HG03439 (cell line): ENCODE results near the gene VAMP1.
"Not testable (repeated sequence)": the region's sequence is repeated elsewhere in the genome, so short reads cannot be mapped to it uniquely, and the experiment has no call there.

Experiments
- ATAC-seq: cut with Tn5 transposase; IDR thresholded peaks from one replicate; pipeline ENCODE4 v1.9.1; 2021; ENCODE audit warnings: mild to moderate bottlenecking, moderate library complexity; ENCODE audit not compliant: unreplicated experiment

The VAMP1 gene

DNA sequence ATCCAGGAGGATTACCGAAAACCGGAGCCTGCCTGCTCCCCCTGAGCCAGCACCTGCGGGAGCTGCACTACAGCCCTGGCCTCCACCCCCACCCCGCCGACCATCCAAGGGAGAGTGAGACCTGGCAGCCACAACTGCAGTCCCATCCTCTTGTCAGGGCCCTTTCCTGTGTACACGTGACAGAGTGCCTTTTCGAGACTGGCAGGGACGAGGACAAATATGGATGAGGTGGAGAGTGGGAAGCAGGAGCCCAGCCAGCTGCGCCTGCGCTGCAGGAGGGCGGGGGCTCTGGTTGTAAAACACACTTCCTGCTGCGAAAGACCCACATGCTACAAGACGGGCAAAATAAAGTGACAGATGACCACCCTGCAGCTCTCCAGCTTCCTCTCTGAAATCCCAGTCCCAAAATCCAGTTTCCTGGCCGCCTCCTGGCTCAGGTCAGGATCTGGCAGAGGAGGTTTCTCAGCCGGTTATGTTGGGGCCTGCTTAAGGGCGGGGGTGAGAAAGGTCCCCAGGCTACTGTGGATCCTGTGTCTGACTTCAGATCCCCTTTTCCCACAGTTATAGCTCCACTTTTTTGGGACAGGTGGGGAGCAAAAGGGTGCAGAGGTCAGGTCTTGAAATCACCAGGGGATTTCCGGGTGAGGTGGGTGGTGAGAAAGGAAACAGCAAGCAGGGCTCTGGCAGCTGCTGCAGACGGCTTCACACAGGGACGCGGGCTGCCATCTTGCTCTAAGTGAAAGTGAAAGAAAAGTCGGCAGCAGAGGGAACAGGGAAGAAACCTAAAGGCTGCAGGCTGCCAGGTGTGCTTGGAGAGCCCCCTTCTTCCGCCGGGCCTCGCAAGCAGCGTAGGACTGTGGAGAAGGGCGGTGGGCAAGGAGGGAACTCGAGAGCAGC lies 18.9 kb downstream of the VAMP1 start, which contains the start of gene TAPBPL:
TSS of gene TAPBPL (plus strand) at position 695 of the 897 bp plus-strand sequence. CDS start 207 bp downstream, outside the sequence.
- ATAC-seq = peak; percentile 50

DNA sequence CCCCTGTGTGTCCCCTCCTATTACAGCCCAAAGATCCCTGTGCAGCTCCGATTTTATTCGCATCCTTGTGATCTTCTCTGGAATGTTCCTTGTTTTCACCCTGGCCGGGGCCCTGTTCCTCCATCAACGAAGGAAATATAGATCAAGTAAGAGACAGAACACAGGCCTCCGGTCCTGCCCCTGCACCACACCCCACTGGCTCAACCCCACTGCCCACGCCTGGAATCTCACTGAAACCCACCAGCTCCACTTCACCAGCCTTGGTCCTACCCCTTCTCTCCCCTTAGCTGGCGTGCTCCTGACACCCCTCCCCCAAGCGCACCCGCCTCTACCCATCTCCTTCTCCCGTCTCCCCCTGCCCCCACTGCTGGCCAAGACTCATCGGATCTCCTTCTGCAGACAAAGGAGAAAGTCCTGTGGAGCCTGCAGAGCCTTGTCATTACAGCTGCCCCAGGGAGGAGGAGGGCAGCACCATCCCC lies 19.6 kb downstream of the VAMP1 start:
- no peak for ATAC-seq

DNA sequence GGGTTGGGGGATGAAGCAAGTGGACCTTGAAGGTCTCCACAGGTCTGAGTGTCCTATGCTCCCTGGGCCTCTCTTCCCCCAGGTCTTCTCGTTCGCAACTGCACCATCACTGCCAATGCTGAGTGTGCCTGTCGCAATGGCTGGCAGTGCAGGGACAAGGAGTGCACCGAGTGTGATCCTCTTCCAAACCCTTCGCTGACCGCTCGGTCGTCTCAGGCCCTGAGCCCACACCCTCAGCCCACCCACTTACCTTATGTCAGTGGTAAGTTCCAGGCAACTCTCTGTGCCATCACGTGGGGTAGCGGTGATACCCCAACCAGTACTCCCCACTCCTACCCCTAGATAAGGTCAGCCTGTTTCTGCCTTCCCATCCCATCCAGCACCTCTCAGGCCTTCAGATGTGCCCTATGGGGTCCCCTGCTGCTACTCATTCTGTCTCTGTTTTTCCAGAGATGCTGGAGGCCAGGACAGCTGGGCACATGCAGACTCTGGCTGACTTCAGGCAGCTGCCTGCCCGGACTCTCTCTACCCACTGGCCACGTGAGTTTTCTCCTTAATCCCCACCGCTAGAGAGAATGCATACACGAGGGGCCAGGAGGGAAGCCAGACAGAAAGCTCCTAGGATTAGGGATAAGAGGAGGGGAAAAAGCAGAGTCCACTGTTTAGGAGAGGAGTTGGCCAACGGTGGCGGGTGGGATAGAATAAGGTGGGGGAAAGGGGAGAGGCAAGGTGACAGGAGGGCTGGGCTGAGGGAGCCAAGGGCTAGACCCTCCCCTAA lies 20.2 kb downstream of the VAMP1 start:
- no peak for ATAC-seq

DNA sequence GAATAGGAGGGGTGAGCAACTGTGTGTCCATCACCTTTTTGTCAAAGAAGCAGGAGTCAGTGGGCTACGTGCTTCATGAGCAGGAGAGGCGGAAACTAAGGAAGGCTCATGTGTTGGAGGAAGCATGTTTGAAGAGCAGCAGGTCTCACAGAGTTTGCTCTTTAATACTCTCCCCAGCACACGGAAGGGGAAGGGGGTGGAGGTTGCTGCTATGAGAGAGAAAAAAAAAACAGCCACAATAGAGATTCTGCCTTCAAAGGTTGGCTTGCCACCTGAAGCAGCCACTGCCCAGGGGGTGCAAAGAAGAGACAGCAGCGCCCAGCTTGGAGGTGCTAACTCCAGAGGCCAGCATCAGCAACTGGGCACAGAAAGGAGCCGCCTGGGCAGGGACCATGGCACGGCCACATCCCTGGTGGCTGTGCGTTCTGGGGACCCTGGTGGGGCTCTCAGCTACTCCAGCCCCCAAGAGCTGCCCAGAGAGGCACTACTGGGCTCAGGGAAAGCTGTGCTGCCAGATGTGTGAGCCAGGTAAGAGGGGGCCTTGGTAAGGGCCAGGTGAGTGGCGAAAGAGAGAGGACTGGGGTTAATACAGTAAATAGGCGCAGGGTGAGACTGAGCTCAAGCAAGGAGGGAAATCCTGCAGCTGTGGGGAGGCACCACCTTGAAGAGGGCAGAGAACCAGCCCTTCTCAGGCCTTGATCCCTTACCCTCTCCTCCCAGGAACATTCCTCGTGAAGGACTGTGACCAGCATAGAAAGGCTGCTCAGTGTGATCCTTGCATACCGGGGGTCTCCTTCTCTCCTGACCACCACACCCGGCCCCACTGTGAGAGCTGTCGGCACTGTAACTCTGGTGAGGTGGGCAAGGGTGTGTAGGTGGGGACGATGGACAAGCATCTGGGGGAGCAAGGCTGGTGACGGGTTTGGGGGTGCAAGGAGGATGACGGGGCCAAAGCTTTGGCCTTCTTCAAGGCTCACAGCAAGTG lies 25.5 kb downstream of the VAMP1 start, which contains the start of gene CD27:
TSS of gene CD27 (plus strand) at position 252 of the 985 bp plus-strand sequence. CDS start at position 393, 141 bp downstream.
- no peak for ATAC-seq

DNA sequence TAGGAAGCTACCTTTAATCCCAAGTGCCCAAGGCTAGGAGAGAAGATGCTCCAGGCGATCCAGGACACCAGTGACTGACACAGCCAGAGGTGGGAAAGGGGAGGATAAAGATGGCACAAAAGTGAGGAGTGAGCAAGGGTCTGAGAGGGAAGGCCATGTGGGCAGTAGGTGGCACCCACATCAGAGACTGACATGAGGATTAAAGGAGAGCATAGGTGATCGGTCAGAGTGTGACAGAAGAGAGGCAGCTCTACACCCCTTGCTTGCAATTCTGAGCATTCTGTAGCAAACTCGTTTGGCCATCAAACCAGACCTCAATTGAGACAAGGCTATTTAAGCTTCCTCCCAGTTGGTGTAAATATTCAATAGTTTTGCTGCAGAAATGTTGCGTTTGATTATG lies 26.4 kb downstream of the VAMP1 start:
- no peak for ATAC-seq

DNA sequence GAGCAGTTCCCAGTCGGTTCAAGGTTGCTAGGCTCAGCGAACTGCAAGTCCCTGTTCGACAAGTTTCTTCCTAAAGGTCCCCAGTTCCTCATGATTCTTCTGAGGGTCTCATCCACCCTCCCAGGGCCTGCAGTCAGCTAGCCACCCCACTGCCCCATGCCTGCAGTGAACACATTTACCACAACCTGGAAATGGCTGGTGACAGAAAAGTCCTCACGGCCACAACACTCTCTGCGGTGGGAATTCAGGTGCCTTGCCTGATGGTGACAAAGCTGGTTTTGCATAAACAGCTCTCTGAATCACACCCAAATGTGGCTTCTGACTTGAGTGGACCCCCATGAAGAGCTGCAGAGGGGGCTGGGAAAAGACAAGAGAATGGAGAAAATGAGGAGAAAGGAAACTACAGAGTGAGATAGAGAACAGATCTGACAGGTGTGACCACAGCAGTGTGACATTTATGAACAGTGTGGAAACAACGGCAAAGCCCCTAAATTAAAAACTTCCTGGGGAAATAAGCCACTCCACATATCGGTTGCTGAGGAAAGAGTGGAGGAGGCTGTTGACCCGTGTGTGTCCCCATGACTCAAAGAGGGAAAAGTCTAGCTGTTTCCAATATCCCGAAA lies 27.0 kb downstream of the VAMP1 start:
- peak; percentile 35 for ATAC-seq

DNA sequence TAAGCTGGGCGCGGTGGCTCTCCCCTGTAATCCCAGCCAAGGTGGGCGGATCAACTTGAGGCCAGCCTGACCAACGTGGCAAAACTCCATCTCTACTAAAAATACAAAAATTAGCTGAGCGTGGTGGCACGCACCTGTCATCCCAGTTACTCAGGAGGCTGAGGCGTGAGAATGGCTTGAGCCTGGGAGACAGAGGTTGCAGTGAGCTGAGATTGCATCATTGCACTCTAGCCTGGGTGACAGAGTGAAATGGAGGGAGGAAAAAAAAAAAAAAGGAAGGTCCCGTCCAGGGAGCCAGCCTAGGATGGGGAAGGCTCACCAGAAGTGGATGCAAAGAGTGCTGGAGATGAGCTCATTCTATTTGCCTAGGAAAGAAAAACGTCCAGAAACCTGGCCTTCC lies 27.6 kb downstream of the VAMP1 start:
- no peak for ATAC-seq

DNA sequence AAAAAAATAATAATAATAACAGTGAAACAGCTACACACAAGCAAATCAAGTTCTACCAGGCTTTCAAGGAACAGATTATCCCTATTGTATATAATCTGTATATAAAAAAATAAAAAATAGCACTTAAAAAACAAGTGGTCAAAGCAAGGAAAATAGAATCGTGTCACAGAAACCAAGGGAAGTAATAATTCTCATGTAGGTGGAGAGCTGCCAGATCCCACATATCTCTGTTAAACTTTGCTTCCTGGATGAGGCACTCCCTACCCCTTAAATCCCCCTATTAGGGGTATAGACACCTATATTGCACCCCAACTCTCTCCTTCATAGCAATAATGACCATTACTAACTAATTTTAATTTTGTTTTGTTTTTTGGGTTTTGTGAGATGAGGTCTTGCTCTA lies 30.1 kb downstream of the VAMP1 start:
- ATAC-seq = no peak

DNA sequence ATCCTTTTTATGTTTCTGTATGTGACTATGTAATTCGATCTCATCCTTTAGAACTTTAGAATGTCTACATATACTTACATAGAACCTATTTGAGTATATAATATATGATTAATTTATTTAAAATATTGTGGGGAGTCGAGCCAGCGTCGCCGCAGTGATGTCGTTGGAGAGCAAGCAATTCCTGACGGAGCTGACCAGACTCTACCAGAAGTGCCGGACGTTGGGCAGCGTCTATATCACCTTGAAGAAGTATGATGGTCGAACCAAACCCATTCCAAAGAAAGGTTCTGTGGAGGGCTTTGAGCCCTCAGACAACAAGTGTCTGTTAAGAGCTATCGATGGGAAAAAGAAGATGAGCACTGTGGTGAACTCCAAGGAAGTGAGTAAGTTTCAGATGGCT lies 32.1 kb downstream of the VAMP1 start:
- no peak for ATAC-seq

DNA sequence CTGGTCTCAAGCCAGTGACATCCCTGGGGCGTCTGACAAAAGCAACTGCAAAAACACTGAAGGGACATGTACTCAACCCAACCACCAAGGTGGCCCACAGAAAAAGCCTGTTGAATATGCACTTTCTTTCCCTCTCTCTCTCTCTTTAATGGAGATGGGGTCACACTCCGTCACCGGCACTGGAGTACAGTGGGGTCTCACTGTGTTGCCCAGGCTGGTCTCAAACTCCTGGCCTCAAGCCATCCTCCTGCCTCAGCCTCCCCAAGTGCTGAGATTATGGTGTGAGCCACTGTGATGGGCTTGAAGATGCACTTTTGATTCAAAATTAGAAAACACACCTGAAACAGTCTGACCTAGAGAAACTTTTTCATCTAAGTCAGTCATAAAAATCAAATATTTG lies 32.9 kb downstream of the VAMP1 start:
- no peak for ATAC-seq

DNA sequence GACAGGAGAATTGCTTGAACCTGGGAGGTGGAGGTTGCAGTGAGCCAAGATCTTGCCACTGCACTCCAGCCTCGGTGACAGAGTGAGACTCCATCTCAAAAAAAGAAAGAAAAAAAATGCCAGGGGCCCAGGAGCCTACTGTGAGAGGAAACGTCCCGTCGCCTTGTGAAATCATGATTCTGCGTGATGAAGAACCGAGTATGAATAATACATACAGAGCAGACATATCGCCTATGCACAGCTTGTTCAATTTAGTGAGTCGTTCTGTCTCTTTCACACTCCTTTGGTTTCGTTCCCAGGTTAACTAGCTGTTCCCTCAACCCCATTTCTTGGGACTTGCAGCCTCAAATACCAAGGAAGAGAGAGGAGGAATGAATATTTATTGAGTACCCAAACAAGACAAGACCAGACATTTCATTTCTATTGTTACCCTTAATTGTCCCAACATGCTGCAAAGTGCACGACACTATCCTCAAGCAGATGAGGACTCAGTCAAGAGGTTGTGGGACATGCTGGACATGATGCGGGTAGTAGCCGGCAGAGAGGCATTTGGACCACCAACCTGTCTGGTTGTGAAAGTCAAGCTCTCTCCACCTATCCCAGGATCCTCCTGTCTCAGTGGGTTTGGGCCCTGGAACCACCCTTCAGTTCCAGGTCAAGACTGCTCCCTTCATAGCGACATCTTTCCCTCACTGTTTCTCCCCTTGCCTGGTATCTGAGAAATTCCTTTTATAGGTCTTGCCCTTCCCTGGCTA lies 34.3 kb downstream of the VAMP1 start:
- no peak for ATAC-seq

DNA sequence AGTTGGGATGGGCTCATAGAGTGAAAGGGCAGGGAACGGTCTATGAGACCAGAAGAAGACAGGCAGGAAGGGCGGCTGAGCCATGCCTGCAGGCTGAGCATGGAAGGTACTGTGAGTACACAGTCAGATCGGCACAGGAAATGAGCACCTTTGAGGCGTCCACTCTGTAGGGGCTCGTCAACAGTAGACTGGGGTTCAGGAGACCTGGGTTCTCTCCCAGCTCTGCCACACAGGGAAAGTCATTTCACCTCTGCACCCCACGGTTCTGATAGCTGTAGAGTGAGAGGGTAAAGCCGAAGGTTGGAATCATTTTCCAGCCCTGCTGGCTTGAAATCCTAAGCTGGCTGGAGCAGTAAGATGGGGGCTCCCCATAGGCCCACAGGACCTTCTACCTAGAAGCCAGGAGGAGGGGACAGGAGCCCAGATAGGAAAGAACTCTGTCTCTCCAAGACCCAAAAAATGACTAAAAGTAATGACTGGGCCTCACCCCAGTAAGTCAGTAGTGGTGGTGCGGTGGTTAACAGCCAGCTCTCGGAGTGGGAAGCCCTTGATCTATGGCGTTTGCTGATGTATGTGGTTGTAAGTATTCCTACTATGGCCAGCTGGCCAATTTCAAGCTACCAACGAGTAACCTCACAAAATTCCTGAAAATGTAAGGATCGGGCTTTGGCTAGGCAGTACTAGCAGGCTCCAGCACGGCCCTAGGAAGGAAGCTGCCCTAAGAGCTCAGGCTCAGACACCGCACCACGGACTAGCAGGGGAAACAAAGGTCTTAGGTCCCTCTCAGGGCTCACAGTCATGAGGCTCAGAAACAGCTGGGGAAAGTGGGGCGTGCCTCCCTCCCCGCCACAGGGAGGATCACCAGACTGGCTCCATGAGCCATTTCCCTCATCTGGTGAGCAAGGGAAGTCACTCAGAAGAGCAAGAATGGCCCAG lies 36.0 kb downstream of the VAMP1 start:
- ATAC-seq = no peak

DNA sequence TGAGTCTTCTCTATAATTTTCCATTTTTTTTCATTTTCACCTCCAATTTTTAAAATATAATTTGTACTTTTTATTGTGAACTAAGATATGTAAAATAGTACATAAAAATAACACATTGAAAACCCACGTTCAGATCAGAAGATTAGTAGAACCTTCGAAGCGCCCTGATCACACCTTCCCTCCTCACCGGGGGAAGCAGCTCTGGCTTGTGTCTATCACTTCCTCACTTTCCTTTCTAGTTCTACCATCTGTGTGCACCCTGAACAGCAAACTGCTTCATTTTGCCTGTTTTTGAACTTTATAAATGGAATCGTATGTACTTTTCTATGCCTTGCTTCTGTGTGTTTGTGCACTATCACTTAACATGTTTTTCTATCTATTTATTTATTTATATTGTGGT lies 37.5 kb downstream of the VAMP1 start:
- ATAC-seq = no peak

DNA sequence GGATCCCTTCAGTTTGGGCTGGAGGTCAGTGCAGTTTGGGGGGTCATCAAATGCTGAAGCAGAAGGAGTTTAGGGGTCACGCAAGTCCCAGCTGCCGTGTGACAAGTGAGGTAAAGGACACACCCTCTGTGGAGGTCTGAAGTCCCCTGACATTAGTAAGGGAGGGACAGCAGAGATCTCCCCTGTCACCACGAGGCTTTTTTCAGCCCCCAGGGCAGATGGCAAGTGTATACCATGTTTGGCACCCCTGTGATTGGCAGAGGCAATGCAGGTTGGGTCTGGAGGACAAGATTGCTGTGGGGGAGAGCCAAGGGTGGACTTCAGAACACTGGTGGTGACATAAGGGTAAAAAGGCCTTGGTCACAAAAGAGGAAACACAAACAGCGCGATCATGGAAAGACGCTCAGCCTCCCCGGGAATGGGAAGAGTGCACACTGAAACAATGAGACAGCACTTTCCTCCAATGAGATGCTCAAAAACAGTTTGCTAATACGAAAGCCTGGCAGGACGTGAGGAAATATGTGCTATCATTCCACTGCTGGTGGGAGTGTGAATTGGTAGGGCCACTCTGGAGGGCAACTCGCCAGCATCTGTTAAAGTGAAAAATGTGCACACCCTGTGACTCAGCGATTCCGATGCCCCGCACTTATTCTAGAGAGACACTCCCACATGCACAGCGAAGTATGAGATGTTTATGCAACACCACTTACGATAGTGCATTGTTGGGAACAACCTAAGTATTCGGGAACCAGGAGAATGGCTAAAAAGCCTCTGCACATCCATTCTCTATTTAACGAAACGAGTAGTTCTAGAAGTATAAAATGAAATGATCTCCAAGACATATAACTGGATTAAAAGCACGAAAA lies 40.1 kb downstream of the VAMP1 start:
- no peak for ATAC-seq

DNA sequence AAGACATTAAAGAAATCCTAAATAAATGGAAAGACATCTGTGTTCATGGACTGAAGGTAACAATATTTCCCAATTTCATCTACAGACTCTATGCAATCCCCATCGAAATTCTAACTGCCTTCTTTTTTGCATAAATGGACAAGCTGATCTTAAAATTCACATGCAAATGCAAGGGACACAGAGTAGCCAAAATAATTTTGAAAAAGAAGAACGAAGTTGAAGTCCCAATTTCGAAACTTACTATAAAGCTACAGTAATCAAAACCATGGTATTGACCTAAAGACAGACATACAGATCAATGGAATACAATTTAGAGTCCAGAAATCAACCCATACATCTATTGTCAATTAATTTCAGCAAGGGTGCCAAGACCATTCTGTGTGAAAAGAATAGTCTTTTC lies 42.2 kb downstream of the VAMP1 start:
- no peak for ATAC-seq

DNA sequence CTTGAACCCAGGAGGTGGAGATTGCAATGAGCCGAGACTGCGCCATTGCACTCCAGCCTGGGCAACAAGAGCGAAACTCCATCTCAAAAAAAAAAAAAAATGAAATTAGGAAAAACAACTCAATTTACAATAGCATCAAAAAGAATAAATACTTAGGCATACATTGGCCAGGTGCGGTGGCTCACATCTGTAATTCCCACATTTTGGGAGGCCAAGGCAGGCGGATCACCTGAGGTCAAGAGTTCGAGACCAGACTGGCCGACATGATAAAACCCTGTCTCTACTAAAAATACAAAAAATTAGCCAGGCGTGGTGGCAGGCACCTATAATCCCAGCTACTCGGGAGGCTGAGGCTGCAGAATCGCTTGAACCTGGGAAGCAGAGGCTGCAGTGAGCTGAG lies 42.7 kb downstream of the VAMP1 start:
- ATAC-seq = not testable (repeated sequence)
